GM21367 (cell line): Measurements from ENCODE around the gene ZMYND8.

Experiments used
- ATAC-seq: cut with Tn5 transposase; IDR thresholded peaks from one replicate; pipeline ENCODE4 v1.9.1; 2021; ENCODE audit not compliant: unreplicated experiment

The ZMYND8 gene

DNA sequence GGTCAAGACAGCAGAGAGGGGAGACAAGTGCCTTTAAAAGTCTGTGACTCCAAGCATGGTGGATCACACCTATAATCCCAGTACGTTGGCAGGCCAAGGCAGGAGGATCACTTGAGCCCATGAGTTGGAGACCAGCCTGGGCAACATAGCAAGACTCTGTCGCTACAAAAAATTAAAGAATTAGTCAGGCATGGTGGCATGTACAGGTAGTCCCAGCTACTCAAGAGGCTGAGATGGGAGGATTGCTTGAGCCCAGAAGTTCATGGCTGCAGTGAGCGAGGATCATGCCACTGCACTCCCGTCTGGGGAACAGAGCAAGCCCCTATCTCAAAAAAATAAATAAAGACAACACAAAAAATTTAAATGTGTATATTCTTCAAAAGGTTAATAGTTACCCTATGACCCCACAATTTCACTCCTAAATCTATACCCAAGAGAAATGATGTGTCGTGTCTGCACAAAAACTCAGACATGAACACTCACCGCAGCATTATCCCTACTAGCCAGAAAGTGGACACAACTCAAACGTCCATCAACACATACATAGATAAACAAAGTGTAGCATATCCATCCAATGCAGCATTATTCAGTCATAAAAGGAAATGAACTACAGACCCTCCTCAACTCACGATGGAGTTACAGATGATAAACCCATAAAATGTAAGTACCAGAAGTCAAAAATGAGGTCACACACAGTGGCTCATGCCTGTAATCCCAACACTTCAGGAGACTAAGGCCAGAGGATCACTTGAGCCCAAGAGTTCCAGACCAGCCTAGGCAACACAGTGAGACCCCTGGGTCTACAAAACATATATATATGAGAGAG, 23.9 kb downstream of the ZMYND8 start:
- ATAC-seq, result no peak

DNA sequence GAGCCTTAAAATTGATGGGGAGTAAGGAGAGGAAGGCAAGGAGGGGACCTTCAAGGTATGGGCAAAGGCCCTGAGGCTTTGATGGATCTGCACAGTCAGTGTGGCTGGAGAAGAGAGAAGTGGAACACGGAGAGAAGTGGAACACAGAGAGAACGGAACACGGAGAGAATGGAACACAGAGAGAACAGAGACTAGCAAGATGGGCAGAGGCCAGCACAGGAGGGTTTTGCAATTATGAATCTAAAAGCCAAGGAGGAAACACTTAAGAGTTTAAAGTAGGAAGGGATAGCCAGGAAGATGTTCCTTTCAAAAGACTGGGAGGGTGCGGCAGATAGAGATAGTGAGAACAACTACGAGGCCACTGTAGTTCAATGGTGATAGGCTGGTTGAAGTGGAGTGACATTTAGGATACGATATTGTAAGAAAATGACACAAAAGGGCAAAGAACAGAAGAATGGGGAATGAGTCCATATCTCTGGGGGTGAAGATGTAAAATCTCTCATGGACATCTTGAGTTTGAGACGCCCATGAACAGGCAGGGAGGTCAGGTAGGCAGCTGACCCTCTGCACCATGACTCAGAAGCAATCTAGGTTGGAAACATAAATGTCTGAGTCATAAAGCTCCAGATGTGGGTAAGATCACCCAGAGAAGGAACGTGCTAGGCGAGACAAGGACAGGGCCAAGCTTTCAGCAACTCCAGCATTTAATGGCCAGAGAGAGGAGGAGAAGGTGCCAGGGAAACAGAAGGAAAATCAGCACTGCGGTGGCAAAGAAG, 25.4 kb downstream of the ZMYND8 start:
- ATAC-seq, result no peak

DNA sequence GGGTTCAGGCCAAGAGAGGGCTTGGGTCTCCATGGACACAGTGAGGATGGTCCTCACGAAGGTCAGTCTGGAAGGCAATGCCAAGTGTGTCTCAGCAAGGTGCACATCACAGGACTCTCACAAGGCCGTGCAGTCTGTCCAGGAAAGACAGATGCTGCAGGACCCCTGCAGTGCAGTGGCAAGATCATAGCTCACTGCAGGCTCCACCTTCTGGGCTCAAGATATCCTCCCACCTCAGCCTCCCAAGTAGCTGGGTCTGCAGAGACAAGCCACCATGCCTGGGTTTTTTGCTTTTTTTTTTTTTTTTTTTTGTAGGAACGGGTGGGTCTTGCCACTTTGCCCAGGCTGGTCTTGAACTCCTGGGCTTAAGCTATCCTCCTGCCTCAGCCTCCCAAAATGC, 26.4 kb downstream of the ZMYND8 start:
- no peak for ATAC-seq

- no peak for ATAC-seq
Observed at GRCh38 chr20:47328129-47328528, 28.4 kb downstream of the ZMYND8 start.

- ATAC-seq, result no peak
Observed at GRCh38 chr20:47327711-47328110, 28.8 kb downstream of the ZMYND8 start.

DNA sequence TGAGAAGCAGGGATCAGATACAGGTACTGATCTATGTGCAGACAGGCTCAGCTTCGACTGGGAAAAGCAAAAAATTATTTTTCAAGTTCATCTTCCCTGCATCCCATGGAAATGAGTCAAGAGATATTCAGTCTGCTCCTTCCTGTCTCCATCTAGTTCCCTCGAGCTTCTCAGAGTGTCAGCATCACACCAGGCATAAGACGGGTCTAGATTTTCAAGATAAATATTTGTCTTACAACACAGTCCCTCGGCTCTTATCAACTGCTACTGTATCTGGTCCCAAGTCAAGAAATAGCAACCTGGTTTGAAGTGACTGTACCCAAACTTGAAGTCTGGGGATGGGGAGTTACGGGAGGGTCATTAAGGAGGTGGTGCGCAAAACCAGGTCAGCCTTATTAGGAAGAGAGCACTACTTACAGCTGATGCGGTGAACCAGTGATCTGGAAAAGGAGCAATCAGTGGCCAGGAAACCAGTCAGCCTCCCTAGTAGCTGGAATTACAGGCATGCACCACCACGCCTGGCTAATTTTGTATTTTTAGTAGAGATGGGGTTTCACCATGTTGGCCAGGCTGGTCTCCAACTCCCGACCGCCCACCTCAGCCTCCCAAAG, 29.7 kb downstream of the ZMYND8 start:
- no peak for ATAC-seq

- ATAC-seq, result no peak
Observed at GRCh38 chr20:47325242-47325641, 31.3 kb downstream of the ZMYND8 start.

- no peak for ATAC-seq
Observed at GRCh38 chr20:47320990-47321805, 35.3 kb downstream of the ZMYND8 start.

DNA sequence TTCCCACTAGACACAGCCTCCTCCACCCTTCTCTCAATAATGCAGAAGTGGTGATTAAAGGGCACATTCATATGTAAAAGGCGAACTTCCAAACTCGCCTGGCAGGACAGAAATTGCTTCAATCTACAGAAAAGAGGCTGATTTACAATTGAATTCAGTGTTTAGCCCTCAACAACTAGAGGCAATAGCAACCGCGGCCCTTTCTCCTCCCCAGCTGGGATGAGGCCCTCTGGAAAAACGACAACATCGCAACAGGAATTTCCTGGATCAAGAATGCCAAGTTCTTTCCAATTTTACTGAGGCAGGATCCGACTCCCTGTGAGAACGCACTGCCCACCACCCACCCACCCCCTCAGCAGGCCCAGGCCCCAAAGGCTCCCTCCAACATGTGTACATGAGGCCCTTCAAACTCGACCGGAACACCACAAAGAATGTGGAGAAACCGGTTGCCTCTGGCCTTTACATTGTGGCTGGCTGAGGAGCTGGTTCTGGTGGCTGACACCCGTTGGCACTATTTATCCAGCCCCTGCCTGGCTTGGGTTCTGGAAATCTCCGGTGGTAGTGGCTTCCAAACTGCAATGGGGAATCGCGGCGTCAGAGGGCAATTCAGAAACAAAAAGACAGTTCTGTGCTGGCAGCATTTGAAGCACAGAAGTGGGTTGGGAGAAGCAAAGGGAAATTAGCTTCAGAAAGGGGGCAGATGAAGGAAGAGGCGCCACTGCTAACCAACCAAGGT, 36.8 kb downstream of the ZMYND8 start:
- no peak for ATAC-seq

- no peak for ATAC-seq
Observed at GRCh38 chr20:47318586-47319516, 37.6 kb downstream of the ZMYND8 start.

- ATAC-seq, result no peak
Observed at GRCh38 chr20:47318027-47318585, 38.4 kb downstream of the ZMYND8 start.

GRCh38 chr20:47317127-47317895, 39.2 kb downstream of the ZMYND8 start:
- ATAC-seq, result no peak

DNA sequence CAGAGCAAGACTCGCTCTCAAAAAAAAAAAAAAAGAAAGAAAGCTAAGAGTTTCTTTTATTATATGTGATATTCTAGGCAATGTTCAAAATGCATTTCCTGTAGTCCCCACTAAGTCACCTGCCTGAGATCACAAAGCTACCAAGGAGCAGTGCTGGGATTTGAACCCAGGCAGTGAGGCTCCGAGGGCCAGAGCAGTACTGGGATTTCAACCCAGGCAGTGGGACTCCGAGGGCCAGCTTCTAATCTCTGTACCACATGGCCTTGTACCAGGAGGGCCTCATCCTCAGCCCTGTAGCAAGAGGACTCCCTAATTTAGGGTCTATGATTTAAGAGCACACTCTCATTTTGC, 39.7 kb downstream of the ZMYND8 start:
- ATAC-seq, result no peak

- ATAC-seq, result no peak
Observed at GRCh38 chr20:47315339-47316056, 41.0 kb downstream of the ZMYND8 start.

DNA sequence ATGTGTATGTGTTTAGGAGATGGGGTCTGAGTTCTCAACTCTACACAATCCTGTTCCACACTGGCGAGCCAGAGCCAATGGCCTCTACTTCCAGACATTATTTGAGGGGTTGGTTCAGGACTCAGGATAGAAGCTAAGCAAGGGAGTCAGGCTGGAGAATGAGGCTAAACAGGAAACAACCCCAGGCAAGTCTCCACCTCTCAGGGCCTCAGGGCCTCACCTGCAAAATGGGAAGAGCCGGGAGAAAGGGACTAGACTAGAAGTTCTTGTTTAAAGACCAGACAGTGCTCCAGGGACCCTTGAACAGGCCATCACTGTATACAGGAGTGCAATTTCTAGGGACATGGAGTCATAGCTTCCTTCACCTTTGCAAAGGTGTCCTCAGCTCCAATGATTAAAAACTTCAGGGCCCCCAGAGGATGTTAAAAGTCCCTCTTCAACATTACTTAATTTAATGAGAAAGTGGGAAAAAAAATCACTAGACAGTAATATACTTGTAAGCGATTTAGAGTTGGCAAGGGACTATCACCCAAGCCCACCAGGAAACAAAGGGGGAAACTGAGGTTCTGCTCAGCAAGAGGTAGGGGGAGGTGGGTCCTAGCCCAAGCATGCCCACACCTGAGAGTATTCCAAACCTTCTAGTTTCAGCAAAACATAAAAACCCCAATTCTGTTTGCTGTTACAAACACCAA, 41.7 kb downstream of the ZMYND8 start:
- ATAC-seq, result no peak

DNA sequence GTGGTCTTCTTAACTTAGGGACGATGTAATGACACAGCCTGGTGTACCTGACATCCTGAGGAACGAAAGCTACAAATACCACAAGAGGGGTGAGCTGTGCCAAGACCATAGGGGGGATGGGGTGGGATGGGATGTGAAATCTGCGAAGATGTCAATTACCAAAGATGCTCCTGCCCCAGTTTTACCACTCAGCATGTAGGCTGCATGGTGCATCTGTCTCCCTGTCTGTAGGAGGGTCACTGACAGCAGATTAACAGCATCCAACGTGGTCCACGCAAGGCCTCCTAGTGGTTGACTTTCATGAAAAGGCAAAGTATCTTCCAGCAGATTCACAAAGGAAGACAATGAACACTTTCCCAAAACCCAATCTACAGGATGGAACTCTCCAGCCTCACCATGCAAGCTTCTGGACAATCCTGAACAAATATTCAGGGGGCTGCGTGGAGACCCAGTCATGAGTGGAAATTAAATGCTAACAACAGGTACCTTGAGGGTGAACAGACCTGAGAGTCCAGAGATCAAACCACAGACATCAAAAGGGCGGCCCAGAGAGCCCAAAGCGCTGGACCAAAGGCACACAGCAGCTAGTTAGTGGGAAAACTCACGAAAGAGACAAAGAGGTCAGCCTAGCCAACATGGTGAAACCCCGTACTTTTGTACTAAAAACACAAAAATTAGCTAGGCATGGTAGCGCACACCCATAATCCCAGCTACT, 44.4 kb downstream of the ZMYND8 start:
- no peak for ATAC-seq
